K562 (cell line): ENCODE measurements around the gene CFAP90. TPM values are rescaled to one million over a fixed set of nuclear protein-coding genes. Genes with fewer than 3 reads are reported as not detected.

Experiments
- BRD4 ChIP-seq: fragments of 200-600 bp; sonication (generic); IDR thresholded peaks from 2 replicates; pipeline ENCODE4 v1.6.1; 2017; ENCODE audit warnings: inconsistent platforms
- CTCF ChIP-seq, 3 experiments: IDR thresholded peaks in 2 of 3; conservative IDR thresholded peaks in 1 of 3; 2 replicates each; pipeline ENCODE4 v1.5.1; 2011 to 2012; ENCODE audit warnings: low read length in 3 of 3, mild to moderate bottlenecking in 3 of 3, control low read depth in 2 of 3, improper control_type of control experiment in 1 of 3, inconsistent platforms in 1 of 3, low read depth in 1 of 3, mixed read lengths in 1 of 3, moderate library complexity in 1 of 3; ENCODE audit not compliant: insufficient read depth in 2 of 3
- ELF4 ChIP-seq: fragments of 450-650 bp; formaldehyde crosslinking; IDR thresholded peaks from 2 replicates; pipeline ENCODE4 v1.4.0; 2022; ENCODE audit warnings: missing genetic modification characterization
- HEY1 ChIP-seq: fragments of 250-450 bp; sonication (Bioruptor Pico); IDR thresholded peaks from 2 replicates; pipeline ENCODE4 v1.5.0; 2020; ENCODE audit warnings: mild to moderate bottlenecking, moderate library complexity, borderline replicate concordance
- KLF16 ChIP-seq: IDR thresholded peaks from 2 replicates; pipeline ENCODE4 v1.6.1; 2016; ENCODE audit warnings: antibody characterized with exemption
- MTF1 ChIP-seq: fragments of 250-450 bp; sonication (Bioruptor Pico); IDR thresholded peaks from 2 replicates; pipeline ENCODE4 v1.9.0; 2021; ENCODE audit warnings: moderate library complexity, mild to moderate bottlenecking, inconsistent platforms, borderline replicate concordance
- MXI1 ChIP-seq: IDR thresholded peaks from 2 replicates; pipeline ENCODE4 v1.6.1; 2011; ENCODE audit warnings: low read depth, mild to moderate bottlenecking, improper control_type of control experiment, low read length
- NR2C1 ChIP-seq, 2 experiments: fragments of 450-650 bp; IDR thresholded peaks; 2 replicates each; pipeline ENCODE4 v1.6.1; 2017; ENCODE audit warnings: mild to moderate bottlenecking in 2 of 2, antibody characterized with exemption in 1 of 2, inconsistent platforms in 1 of 2, missing compliant biosample characterization in 1 of 2, missing genetic modification characterization in 1 of 2
- NR4A1 ChIP-seq, 2 experiments: fragments of 250-450 bp in 1 of 2; fragments of 450-650 bp in 1 of 2; sonication (Bioruptor Pico) in 1 of 2; IDR thresholded peaks; 2 replicates each; pipeline versions ENCODE4 v1.4.0 to v1.6.1; 2016 to 2020; ENCODE audit warnings: mild to moderate bottlenecking in 2 of 2, missing compliant biosample characterization in 1 of 2, missing genetic modification characterization in 1 of 2, moderate library complexity in 1 of 2
- PKNOX1 ChIP-seq: fragments of 450-650 bp; IDR thresholded peaks from 2 replicates; pipeline ENCODE4 v1.6.1; 2016
- POLR2H ChIP-seq: IDR thresholded peaks from 2 replicates; pipeline ENCODE4 v1.6.1; 2016; ENCODE audit warnings: missing genetic modification characterization, low read depth, mild to moderate bottlenecking, control low read depth, missing compliant biosample characterization, moderate library complexity
- RB1 ChIP-seq: fragments of 450-650 bp; IDR thresholded peaks from 2 replicates; pipeline ENCODE4 v1.6.1; 2017; ENCODE audit warnings: low read depth, mild to moderate bottlenecking
- RBM17 ChIP-seq: fragments of 200-400 bp; formaldehyde crosslinking; IDR thresholded peaks from 2 replicates; pipeline ENCODE4 v1.6.1; 2017; ENCODE audit warnings: low read depth, mild to moderate bottlenecking, low read length, borderline replicate concordance
- VEZF1 ChIP-seq: fragments of 200-800 bp; sonication (Bioruptor generic); IDR thresholded peaks from 2 replicates; pipeline ENCODE4 v1.6.1; 2017; ENCODE audit warnings: missing genetic modification characterization, missing compliant biosample characterization
- ZBED1 ChIP-seq: IDR thresholded peaks from 2 replicates; pipeline ENCODE4 v1.6.1; 2014
- ZFP91 ChIP-seq: sonication (generic); formaldehyde crosslinking; IDR thresholded peaks from 2 replicates; pipeline ENCODE4 v1.8.0; 2022; ENCODE audit warnings: mild to moderate bottlenecking, missing genetic modification reagents
- ZNF134 ChIP-seq: fragments of 250-450 bp; sonication (Bioruptor Pico); conservative IDR thresholded peaks from 2 replicates; pipeline ENCODE4 v1.4.0; 2020
- ZNF24 ChIP-seq: fragments of 450-650 bp; IDR thresholded peaks from 2 replicates; pipeline ENCODE4 v1.6.1; 2016
- ZNF584 ChIP-seq: fragments of 200-800 bp; sonication (Bioruptor generic); IDR thresholded peaks from 2 replicates; pipeline ENCODE4 v1.6.1; 2016; ENCODE audit warnings: low read depth, mild to moderate bottlenecking, missing genetic modification characterization, missing compliant biosample characterization
- ZNF589 ChIP-seq: fragments of 200-800 bp; sonication (Bioruptor generic); IDR thresholded peaks from 2 replicates; pipeline ENCODE4 v1.6.1; 2016; ENCODE audit warnings: low read depth, missing genetic modification characterization, missing compliant biosample characterization
- ZNF830 ChIP-seq: fragments of 250-450 bp; sonication (Bioruptor Pico); IDR thresholded peaks from 2 replicates; pipeline ENCODE4 v1.5.0; 2021; ENCODE audit warnings: mild to moderate bottlenecking
- polyA plus RNA-seq, 8 experiments: library from polyadenylated mRNA; depleted of rRNA in 4 of 8; stranded (reverse) in 5 of 8; unstranded in 3 of 8; fragments of >200 nt; fragmentation: Nextera tagmentation in 2 of 8; fragmentation: Illumina TruSeq in 1 of 8; extraction: Ambion mirVana in 2 of 8; extraction: Trizol in 1 of 8; gene quantifications; 2 replicates each; pipeline versions ENCODE4 v1.2.1 to v1.2.3, GENCODE V29; 2011 to 2014; ENCODE audit warnings: inconsistent platforms in 1 of 8, missing spikeins in 1 of 8
- total RNA-seq, 7 experiments: library from RNA; depleted of rRNA in 6 of 7; stranded (reverse); fragments of >200 nt in 6 of 7; fragmentation: Illumina TruSeq in 2 of 7; extraction: Trizol in 2 of 7; gene quantifications; 2 replicates each; pipeline versions ENCODE4 v1.2.1 to v1.2.3, GENCODE V29; 2011 to 2021; ENCODE audit warnings: low replicate concordance in 1 of 7

CFAP90 gene
- total and polyA plus RNA-seq, 9 of the 15 experiments (the other 6 are each of a cell fraction or from before 2014, with no cell fraction given), result not detected

- TF ChIP-seq ZNF584 (no peak), POLR2H (tag) (no peak), NR4A1 (CRISPR knock-in tag; IDR thresholded peaks at IDR 0.05) (no peak), NR4A1 (tag; IDR thresholded peaks at IDR 0.05) (no peak), BRD4 (no peak), CTCF (IDR thresholded peaks at IDR 0.05 in 2 of 3, conservative IDR thresholded peaks at IDR 0.05 in 1 of 3; ENCODE audit: insufficient read depth in 2 of 3, low read depth in 1 of 3, low read length in 3 of 3) (peak; percentile 95 to 98 (median 98)), ZBED1 (no peak), ZNF589 (CRISPR knock-in tag) (no peak), RBM17 (no peak), VEZF1 (CRISPR knock-in tag) (peak; percentile 52; the same call in 1 of the 2 replicates), MXI1 (no peak), ZNF830 (0 out of 2 replicates have a peak, but pooled peaks have one; percentile 30), ZFP91 (CRISPR knock-in tag) (no peak), NR2C1 (IDR thresholded peaks at IDR 0.05) (no peak), NR2C1 (tag; IDR thresholded peaks at IDR 0.05) (no peak), ZNF134 (no peak), HEY1 (no peak), RB1 (peak; percentile 55; the same call in 1 of the 2 replicates), KLF16 (peak; percentile 34; the same call in 1 of the 2 replicates), ZNF24 (no peak), MTF1 (CRISPR knock-in tag) (no peak), ELF4 (no peak), PKNOX1 (no peak)
These were observed 34.9 kb downstream of the CFAP90 start (continued) for GRCh38 chr5:7815892-7816534.
